GM23338 (cell line): ENCODE results near the gene OSCAR. TPM values are rescaled to one million over a fixed set of nuclear protein-coding genes. Genes with fewer than 3 reads are reported as not detected.

Source experiments
- ATAC-seq: fragments of 200-7000 bp; cut with Tn5 transposase; 3 replicates; pipeline ENCODE4 v1.9.1; 2020
- DNase-seq: peaks from one replicate; pipeline ENCODE4 v3.0.0-alpha.2; 2015; ENCODE audit warnings: low spot score
- H2AFZ ChIP-seq: fragments of 200-600 bp; sonication (generic); 2 replicates; pipeline ENCODE4 v1.8.0; 2016; ENCODE audit warnings: antibody characterized with exemption, mild to moderate bottlenecking, moderate library complexity
- H3F3A ChIP-seq: fragments of 200-600 bp; sonication (generic); replicated peaks from 2 replicates; pipeline ENCODE4 v1.8.0; 2017; ENCODE audit warnings: antibody characterized with exemption, mixed run types, low read depth
- H3K27ac ChIP-seq: fragments of 200-600 bp; sonication (generic); 2 replicates; pipeline ENCODE4 v1.6.1; 2016; ENCODE audit warnings: low read depth
- H3K27me3 ChIP-seq: fragments of 200-600 bp; sonication (generic); 2 replicates; pipeline ENCODE4 v1.8.0; 2016; ENCODE audit warnings: mild to moderate bottlenecking, mixed run types, moderate library complexity; ENCODE audit not compliant: insufficient read depth
- H3K36me3 ChIP-seq: fragments of 200-600 bp; sonication (generic); 2 replicates; pipeline ENCODE4 v1.8.0; 2016; ENCODE audit warnings: mild to moderate bottlenecking; ENCODE audit not compliant: insufficient read depth
- H3K4me1 ChIP-seq: fragments of 200-600 bp; sonication (generic); 2 replicates; pipeline ENCODE4 v1.8.0; 2016; ENCODE audit warnings: mild to moderate bottlenecking, moderate library complexity; ENCODE audit not compliant: insufficient read depth
- H3K4me2 ChIP-seq: fragments of 200-600 bp; sonication (generic); 2 replicates; pipeline ENCODE4 v1.7.1; 2017; ENCODE audit warnings: mixed run types
- H3K4me3 ChIP-seq: fragments of 200-600 bp; sonication (generic); 2 replicates; pipeline ENCODE4 v1.6.1; 2016; ENCODE audit warnings: mixed run types
- H3K79me2 ChIP-seq: fragments of 200-600 bp; sonication (generic); replicated peaks from 2 replicates; pipeline ENCODE4 v1.8.0; 2017; ENCODE audit warnings: mild to moderate bottlenecking; ENCODE audit not compliant: insufficient read depth
- H3K9me2 ChIP-seq: fragments of 200-600 bp; sonication (generic); 2 replicates; pipeline ENCODE4 v1.8.0; 2017; ENCODE audit not compliant: insufficient read depth
- H4K20me1 ChIP-seq: fragments of 200-600 bp; sonication (generic); replicated peaks from 2 replicates; pipeline ENCODE4 v1.8.0; 2017; ENCODE audit warnings: mild to moderate bottlenecking; ENCODE audit not compliant: insufficient read depth
- H3K27ac Mint-ChIP-seq: 2 replicates; pipeline ENCODE4 v1.8.0; 2020; ENCODE audit warnings: inconsistent platforms, mild to moderate bottlenecking, moderate library complexity, mixed read lengths
- H3K27me3 Mint-ChIP-seq: 3 replicates; pipeline ENCODE4 v1.8.0; 2022; ENCODE audit warnings: low read depth, mild to moderate bottlenecking, moderate library complexity, mixed read lengths, inconsistent platforms; ENCODE audit not compliant: insufficient read depth, poor library complexity
- H3K36me3 Mint-ChIP-seq: 3 replicates; pipeline ENCODE4 v1.8.0; 2021; ENCODE audit warnings: low read depth, mild to moderate bottlenecking, inconsistent platforms, moderate library complexity, mixed read lengths
- H3K4me1 Mint-ChIP-seq: 3 replicates; pipeline ENCODE4 v1.8.0; 2020; ENCODE audit warnings: mild to moderate bottlenecking, inconsistent platforms, mixed read lengths
- H3K4me3 Mint-ChIP-seq: 3 replicates; pipeline ENCODE4 v1.8.0; 2021; ENCODE audit warnings: moderate library complexity, mild to moderate bottlenecking, inconsistent platforms, mixed read lengths
- H3K9me3 Mint-ChIP-seq: 3 replicates; pipeline ENCODE4 v1.8.0; 2020; ENCODE audit warnings: moderate library complexity, mild to moderate bottlenecking, inconsistent platforms, mixed read lengths
- CREB1 ChIP-seq: fragments of 250-450 bp; sonication (Bioruptor Pico); IDR thresholded peaks from 2 replicates; pipeline ENCODE4 v1.5.0; 2020; ENCODE audit warnings: low read depth, mild to moderate bottlenecking, moderate library complexity
- EZH2 ChIP-seq: fragments of 200-600 bp; sonication (generic); IDR thresholded peaks from one replicate; pipeline ENCODE4 v1.8.0; 2017; ENCODE audit warnings: antibody characterized with exemption, mild to moderate bottlenecking, low read depth; ENCODE audit not compliant: unreplicated experiment
- EZH2phosphoT487 ChIP-seq: fragments of 200-600 bp; sonication (generic); IDR thresholded peaks from one replicate; pipeline ENCODE4 v1.8.1; 2018; ENCODE audit warnings: antibody characterized with exemption; ENCODE audit not compliant: unreplicated experiment
- JUNB ChIP-seq: IDR thresholded peaks from one replicate; pipeline ENCODE4 v1.6.1; 2016; ENCODE audit warnings: antibody characterized with exemption; ENCODE audit not compliant: unreplicated experiment
- NANOG ChIP-seq: IDR thresholded peaks from 2 replicates; pipeline ENCODE4 v1.6.1; 2016; ENCODE audit warnings: antibody characterized with exemption, borderline replicate concordance
- POLR2AphosphoS5 ChIP-seq: IDR thresholded peaks from 2 replicates; pipeline ENCODE4 v1.6.1; 2016; ENCODE audit warnings: antibody characterized with exemption, low read depth
- STAT1 ChIP-seq: IDR thresholded peaks from one replicate; pipeline ENCODE4 v1.6.1; 2016; ENCODE audit warnings: antibody characterized with exemption; ENCODE audit not compliant: unreplicated experiment
- ZNF114 ChIP-seq: fragments of 250-450 bp; sonication (Bioruptor Pico); IDR thresholded peaks from 2 replicates; pipeline ENCODE4 v1.5.0; 2020; ENCODE audit warnings: mild to moderate bottlenecking, moderate library complexity
- ZNF331 ChIP-seq: fragments of 250-450 bp; sonication (Bioruptor Pico); IDR thresholded peaks from 2 replicates; pipeline ENCODE4 v1.5.0; 2020; ENCODE audit warnings: low read depth, mild to moderate bottlenecking, moderate library complexity
- polyA plus RNA-seq: library from polyadenylated mRNA; unstranded; fragments of >200 nt; fragmentation: Nextera tagmentation; extraction: Ambion mirVana; gene quantifications from 2 replicates; pipeline ENCODE4 v1.2.1, GENCODE V29; 2016
- total RNA-seq: library from RNA; depleted of rRNA; stranded (reverse); fragments of >200 nt; shearing (Covaris generic); gene quantifications from 2 replicates; pipeline ENCODE4 v1.2.3, GENCODE V29; 2014
- TF ChIP-seq, protein P1 (sequence below): IDR thresholded peaks from 2 replicates; pipeline ENCODE4 v1.6.1; 2016; ENCODE audit warnings: antibody characterized with exemption
- TF ChIP-seq, protein P2 (sequence below), 2 experiments: fragments of 200-600 bp in 1 of 2; sonication (generic) in 1 of 2; conservative IDR thresholded peaks; 2 replicates each; pipeline versions ENCODE4 v1.5.1 to v1.6.1; 2016 to 2017; ENCODE audit warnings: antibody characterized with exemption in 2 of 2, low read depth in 2 of 2, mild to moderate bottlenecking in 2 of 2, moderate library complexity in 1 of 2
- TF ChIP-seq, protein P3 (sequence below): fragments of 250-450 bp; sonication (Bioruptor Pico); IDR thresholded peaks from 2 replicates; pipeline ENCODE4 v1.5.0; 2020; ENCODE audit warnings: mild to moderate bottlenecking, moderate library complexity

OSCAR gene
- total and polyA plus RNA-seq, 2 experiments from 2014 or later, result 0.31 to 1.6 TPM

DNA sequence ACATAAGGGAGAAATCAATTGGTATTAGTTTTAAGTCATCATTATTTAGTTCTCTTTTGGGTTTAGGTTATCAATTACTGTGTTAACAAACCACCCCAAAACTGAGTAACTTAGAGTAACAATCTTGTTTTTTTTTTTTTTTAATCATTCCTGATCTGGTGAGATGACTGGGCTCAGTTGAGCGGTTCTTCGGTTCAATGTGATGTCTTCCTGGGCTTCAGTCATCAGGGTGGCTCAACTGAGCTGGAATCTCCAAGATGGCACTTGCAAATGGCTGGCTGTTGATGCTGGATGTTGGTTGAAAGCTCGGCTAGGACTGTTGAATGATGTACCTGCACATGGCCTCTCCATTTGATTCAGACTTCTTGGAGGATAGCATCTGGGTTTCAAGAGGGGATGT lies 16.2 kb downstream of the OSCAR start:
- no peaks in the 10 kb centered on the region for H4K20me1 ChIP-seq
- Mint-ChIP-seq H3K36me3 (peaks cover 5% of the 10 kb centered on the region; the same call in 2 of the 3 replicates), H3K4me1 (peaks cover 5% of the 10 kb centered on the region; the same call in 2 of the 3 replicates), H3K27ac (no peak overlapping the region), H3K27me3 (peaks cover 10% of the 10 kb centered on the region), H3K9me3 (peaks cover 35% of the 10 kb centered on the region), H3K4me3 (no peak overlapping the region)
- no peaks in the 10 kb centered on the region for H3K27me3 ChIP-seq
- no peak for ATAC-seq
- no peak overlapping the region for H2AFZ ChIP-seq
- no peak for DNase-seq
- H3K9me2 ChIP-seq, result no peaks in the 10 kb centered on the region
- no peak overlapping the region for H3K27ac ChIP-seq
- TF ChIP-seq ZNF331 (CRISPR knock-in tag) (peak; percentile 93), EZH2phosphoT487 (no peak)
- H3F3A ChIP-seq, result no peaks in the 10 kb centered on the region
- no peak overlapping the region for H3K4me3 ChIP-seq
- no peaks in the 10 kb centered on the region for H3K36me3 ChIP-seq
- no peaks in the 10 kb centered on the region for H3K79me2 ChIP-seq
- H3K4me1 ChIP-seq, result peaks cover 8% of the 10 kb centered on the region; the same call in 1 of the 2 replicates
- H3K4me2 ChIP-seq, result no peak overlapping the region

DNA sequence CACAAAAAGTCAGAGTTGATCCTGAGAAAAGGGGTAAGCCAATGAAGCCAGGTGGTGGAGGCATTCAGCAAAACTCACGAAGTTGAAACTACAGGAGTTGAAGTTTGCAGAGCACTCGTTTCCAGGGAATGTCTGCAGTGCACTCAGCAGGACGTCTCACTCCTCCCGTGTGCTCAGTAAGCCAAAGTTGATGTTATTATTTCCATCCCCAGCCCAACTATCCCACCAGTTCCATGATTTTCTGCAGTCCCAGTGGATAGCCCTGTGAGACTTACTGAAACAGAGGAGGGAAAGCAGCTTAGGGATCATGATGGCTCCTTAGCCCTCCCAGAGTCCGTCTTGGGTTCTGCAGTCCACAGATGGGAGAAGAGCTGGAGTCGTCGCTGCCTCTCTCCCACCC lies 19.6 kb downstream of the OSCAR start, which contains the start of gene TARM1:
Gene TARM1 (minus strand): TSS at position 334 of the 400 bp plus-strand sequence. CDS start 25 bp downstream, at position 309.
- no peaks in the 10 kb centered on the region for H3K27me3 ChIP-seq
- no peak within 1 kb of the TSS for H3K27ac ChIP-seq
- H3K9me2 ChIP-seq, result no peaks in the 10 kb centered on the region
- no peak within 1 kb of the TSS for H3K4me3 Mint-ChIP-seq
- peaks cover under 1% of the 10 kb centered on the region; the same call in 1 of the 3 replicates for H3K4me1 Mint-ChIP-seq
- no peaks in the 10 kb centered on the region for H3K36me3 ChIP-seq
- H3K4me1 ChIP-seq, result no peaks in the 10 kb centered on the region
- no peaks in the 10 kb centered on the region for H4K20me1 ChIP-seq
- DNase-seq, result peak; percentile 42
- no peak within 1 kb of the TSS for H3K4me2 ChIP-seq
- no peak within 1 kb of the TSS for H3K4me3 ChIP-seq
- H3K27ac Mint-ChIP-seq, result no peak within 1 kb of the TSS
- H3K27me3 Mint-ChIP-seq, result peaks cover 6% of the 10 kb centered on the region
- H2AFZ ChIP-seq, result no peak within 1 kb of the TSS
- peaks cover 35% of the 10 kb centered on the region for H3K9me3 Mint-ChIP-seq
- peak; percentile 40; the same call in 2 of the 3 replicates for ATAC-seq
- no peaks in the 10 kb centered on the region for H3F3A ChIP-seq
- H3K79me2 ChIP-seq, result no peaks in the 10 kb centered on the region
- peaks cover 5% of the 10 kb centered on the region for H3K36me3 Mint-ChIP-seq
- TF ChIP-seq STAT1 (no peak), CREB1 (CRISPR knock-in tag) (no peak), EZH2 (no peak), JUNB (no peak), EZH2phosphoT487 (no peak), ZNF331 (CRISPR knock-in tag) (no peak), NANOG (no peak), POLR2AphosphoS5 (no peak), ZNF114 (CRISPR knock-in tag) (no peak)
- TF ChIP-seq, protein P1, sequence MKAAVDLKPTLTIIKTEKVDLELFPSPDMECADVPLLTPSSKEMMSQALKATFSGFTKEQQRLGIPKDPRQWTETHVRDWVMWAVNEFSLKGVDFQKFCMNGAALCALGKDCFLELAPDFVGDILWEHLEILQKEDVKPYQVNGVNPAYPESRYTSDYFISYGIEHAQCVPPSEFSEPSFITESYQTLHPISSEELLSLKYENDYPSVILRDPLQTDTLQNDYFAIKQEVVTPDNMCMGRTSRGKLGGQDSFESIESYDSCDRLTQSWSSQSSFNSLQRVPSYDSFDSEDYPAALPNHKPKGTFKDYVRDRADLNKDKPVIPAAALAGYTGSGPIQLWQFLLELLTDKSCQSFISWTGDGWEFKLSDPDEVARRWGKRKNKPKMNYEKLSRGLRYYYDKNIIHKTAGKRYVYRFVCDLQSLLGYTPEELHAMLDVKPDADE, result no peak
- TF ChIP-seq, protein P2, sequence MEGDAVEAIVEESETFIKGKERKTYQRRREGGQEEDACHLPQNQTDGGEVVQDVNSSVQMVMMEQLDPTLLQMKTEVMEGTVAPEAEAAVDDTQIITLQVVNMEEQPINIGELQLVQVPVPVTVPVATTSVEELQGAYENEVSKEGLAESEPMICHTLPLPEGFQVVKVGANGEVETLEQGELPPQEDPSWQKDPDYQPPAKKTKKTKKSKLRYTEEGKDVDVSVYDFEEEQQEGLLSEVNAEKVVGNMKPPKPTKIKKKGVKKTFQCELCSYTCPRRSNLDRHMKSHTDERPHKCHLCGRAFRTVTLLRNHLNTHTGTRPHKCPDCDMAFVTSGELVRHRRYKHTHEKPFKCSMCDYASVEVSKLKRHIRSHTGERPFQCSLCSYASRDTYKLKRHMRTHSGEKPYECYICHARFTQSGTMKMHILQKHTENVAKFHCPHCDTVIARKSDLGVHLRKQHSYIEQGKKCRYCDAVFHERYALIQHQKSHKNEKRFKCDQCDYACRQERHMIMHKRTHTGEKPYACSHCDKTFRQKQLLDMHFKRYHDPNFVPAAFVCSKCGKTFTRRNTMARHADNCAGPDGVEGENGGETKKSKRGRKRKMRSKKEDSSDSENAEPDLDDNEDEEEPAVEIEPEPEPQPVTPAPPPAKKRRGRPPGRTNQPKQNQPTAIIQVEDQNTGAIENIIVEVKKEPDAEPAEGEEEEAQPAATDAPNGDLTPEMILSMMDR (conservative IDR thresholded peaks at IDR 0.05; ENCODE audit: low read depth in 2 of 2), result no peak
- TF ChIP-seq, protein P3, sequence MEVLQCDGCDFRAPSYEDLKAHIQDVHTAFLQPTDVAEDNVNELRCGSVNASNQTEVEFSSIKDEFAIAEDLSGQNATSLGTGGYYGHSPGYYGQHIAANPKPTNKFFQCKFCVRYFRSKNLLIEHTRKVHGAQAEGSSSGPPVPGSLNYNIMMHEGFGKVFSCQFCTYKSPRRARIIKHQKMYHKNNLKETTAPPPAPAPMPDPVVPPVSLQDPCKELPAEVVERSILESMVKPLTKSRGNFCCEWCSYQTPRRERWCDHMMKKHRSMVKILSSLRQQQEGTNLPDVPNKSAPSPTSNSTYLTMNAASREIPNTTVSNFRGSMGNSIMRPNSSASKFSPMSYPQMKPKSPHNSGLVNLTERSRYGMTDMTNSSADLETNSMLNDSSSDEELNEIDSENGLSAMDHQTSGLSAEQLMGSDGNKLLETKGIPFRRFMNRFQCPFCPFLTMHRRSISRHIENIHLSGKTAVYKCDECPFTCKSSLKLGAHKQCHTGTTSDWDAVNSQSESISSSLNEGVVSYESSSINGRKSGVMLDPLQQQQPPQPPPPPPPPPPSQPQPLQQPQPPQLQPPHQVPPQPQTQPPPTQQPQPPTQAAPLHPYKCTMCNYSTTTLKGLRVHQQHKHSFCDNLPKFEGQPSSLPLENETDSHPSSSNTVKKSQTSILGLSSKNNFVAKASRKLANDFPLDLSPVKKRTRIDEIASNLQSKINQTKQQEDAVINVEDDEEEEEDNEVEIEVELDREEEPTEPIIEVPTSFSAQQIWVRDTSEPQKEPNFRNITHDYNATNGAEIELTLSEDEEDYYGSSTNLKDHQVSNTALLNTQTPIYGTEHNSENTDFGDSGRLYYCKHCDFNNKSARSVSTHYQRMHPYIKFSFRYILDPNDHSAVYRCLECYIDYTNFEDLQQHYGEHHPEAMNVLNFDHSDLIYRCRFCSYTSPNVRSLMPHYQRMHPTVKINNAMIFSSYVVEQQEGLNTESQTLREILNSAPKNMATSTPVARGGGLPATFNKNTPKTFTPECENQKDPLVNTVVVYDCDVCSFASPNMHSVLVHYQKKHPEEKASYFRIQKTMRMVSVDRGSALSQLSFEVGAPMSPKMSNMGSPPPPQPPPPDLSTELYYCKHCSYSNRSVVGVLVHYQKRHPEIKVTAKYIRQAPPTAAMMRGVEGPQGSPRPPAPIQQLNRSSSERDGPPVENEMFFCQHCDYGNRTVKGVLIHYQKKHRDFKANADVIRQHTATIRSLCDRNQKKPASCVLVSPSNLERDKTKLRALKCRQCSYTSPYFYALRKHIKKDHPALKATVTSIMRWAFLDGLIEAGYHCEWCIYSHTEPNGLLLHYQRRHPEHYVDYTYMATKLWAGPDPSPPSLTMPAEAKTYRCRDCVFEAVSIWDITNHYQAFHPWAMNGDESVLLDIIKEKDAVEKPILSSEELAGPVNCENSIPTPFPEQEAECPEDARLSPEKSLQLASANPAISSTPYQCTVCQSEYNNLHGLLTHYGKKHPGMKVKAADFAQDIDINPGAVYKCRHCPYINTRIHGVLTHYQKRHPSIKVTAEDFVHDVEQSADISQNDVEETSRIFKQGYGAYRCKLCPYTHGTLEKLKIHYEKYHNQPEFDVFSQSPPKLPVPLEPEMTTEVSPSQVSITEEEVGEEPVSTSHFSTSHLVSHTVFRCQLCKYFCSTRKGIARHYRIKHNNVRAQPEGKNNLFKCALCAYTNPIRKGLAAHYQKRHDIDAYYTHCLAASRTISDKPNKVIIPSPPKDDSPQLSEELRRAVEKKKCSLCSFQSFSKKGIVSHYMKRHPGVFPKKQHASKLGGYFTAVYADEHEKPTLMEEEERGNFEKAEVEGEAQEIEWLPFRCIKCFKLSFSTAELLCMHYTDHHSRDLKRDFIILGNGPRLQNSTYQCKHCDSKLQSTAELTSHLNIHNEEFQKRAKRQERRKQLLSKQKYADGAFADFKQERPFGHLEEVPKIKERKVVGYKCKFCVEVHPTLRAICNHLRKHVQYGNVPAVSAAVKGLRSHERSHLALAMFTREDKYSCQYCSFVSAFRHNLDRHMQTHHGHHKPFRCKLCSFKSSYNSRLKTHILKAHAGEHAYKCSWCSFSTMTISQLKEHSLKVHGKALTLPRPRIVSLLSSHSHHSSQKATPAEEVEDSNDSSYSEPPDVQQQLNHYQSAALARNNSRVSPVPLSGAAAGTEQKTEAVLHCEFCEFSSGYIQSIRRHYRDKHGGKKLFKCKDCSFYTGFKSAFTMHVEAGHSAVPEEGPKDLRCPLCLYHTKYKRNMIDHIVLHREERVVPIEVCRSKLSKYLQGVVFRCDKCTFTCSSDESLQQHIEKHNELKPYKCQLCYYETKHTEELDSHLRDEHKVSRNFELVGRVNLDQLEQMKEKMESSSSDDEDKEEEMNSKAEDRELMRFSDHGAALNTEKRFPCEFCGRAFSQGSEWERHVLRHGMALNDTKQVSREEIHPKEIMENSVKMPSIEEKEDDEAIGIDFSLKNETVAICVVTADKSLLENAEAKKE (CRISPR knock-in tag), result no peak
